ENCODE results near the gene NXF1. TPM values are rescaled to one million over a fixed set of nuclear protein-coding genes. Genes with fewer than 3 reads are reported as not detected.

The NXF1 gene
- total and polyA plus RNA-seq, 2 of the 13 experiments (the other 11 are each of a cell fraction or from before 2014, with no cell fraction given) = 30.4 to 30.9 TPM

- TF ChIP-seq ZNF18 (CRISPR knock-in tag; IDR thresholded peaks at IDR 0.05; ENCODE audit: insufficient replicate concordance) (no peak), ZNF552 (CRISPR knock-in tag; IDR thresholded peaks at IDR 0.05; ENCODE audit: borderline replicate concordance) (peak; percentile 56; the same call in 1 of the 2 replicates), ZNF318 (CRISPR knock-in tag; IDR thresholded peaks at IDR 0.05) (no peak), ZSCAN9 (CRISPR knock-in tag; IDR thresholded peaks at IDR 0.05; ENCODE audit: borderline replicate concordance) (no peak), KLF13 (CRISPR knock-in tag; IDR thresholded peaks at IDR 0.05) (0 out of 2 replicates have a peak, but pooled peaks have one; percentile 55), ZNF441 (CRISPR knock-in tag; IDR thresholded peaks at IDR 0.05; ENCODE audit: borderline replicate concordance) (peak; percentile 18; the same call in 1 of the 2 replicates), SSRP1 (CRISPR knock-in tag; IDR thresholded peaks at IDR 0.05) (no peak), SP4 (CRISPR knock-in tag; IDR thresholded peaks at IDR 0.05) (peak; percentile 42; the same call in 1 of the 2 replicates), ZNF10 (CRISPR knock-in tag; IDR thresholded peaks at IDR 0.05; ENCODE audit: borderline replicate concordance, low read depth) (no peak), NFAT5 (CRISPR knock-in tag; IDR thresholded peaks at IDR 0.05) (no peak), ZC3H4 (CRISPR knock-in tag; IDR thresholded peaks at IDR 0.05; ENCODE audit: borderline replicate concordance) (no peak), ZNF572 (CRISPR knock-in tag; IDR thresholded peaks at IDR 0.05) (no peak), NPAS2 (CRISPR knock-in tag; IDR thresholded peaks at IDR 0.05; ENCODE audit: borderline replicate concordance) (no peak)
Measured at GRCh38 chr11:62771144-62772021, 33.9 kb downstream of the NXF1 start, which contains the start of gene TAF6L (continued).
